Gastroesophageal sphincter (tissue), 3 donors: ENCODE measurements around the gene PSMG3.

ENCODE experiments used
- POLR2A ChIP-seq, 2 donors: fragments of 450-650 bp; IDR thresholded peaks; one replicate each; pipeline ENCODE4 v1.6.1; 2017; ENCODE audit warnings: antibody characterized with exemption in 2 of 2, mild to moderate bottlenecking in 2 of 2, moderate library complexity in 1 of 2
- TF ChIP-seq, protein P1 (sequence below), 4 experiments: fragments of 200-600 bp in 2 of 4; fragments of 450-650 bp in 2 of 4; sonication (generic) in 1 of 4; IDR thresholded peaks; one replicate each; pipeline ENCODE4 v1.5.1; 2017 to 2019; ENCODE audit warnings: antibody characterized with exemption in 4 of 4, mild to moderate bottlenecking in 2 of 4, moderate library complexity in 2 of 4

DNA sequence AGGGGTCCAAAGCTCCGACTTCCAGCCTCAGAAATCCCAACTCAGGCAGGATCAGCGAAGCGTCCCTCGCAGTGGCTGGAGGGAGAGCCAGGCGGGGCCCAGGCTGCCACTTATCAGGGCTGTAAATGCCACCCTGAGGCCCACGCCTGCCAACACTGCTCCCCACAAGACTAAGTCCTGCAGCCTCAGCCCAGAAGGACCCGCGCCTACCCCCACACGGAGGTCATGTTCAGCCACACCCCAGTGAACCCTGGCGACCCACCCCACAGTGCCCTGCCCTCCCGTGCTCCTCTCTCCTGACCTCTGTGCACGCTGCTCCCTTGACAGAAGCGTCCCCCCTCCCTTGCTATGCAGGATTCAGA lies 3.2 kb downstream of the PSMG3 start:
- TF ChIP-seq POLR2A (IDR thresholded peaks at IDR 0.05): no peak
- TF ChIP-seq, protein P1, sequence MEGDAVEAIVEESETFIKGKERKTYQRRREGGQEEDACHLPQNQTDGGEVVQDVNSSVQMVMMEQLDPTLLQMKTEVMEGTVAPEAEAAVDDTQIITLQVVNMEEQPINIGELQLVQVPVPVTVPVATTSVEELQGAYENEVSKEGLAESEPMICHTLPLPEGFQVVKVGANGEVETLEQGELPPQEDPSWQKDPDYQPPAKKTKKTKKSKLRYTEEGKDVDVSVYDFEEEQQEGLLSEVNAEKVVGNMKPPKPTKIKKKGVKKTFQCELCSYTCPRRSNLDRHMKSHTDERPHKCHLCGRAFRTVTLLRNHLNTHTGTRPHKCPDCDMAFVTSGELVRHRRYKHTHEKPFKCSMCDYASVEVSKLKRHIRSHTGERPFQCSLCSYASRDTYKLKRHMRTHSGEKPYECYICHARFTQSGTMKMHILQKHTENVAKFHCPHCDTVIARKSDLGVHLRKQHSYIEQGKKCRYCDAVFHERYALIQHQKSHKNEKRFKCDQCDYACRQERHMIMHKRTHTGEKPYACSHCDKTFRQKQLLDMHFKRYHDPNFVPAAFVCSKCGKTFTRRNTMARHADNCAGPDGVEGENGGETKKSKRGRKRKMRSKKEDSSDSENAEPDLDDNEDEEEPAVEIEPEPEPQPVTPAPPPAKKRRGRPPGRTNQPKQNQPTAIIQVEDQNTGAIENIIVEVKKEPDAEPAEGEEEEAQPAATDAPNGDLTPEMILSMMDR (IDR thresholded peaks at IDR 0.05): no peak
